HPDE6-E6E7 (cell line): ENCODE data around the gene EPB41L1.

Experiments
- DNase-seq: peaks from one replicate; pipeline ENCODE4 v3.0.0; 2011; ENCODE audit warnings: missing footprints; ENCODE audit errors: extremely low spot score

Gene EPB41L1

GRCh38 chr20:36154700-36155628, at the start of gene EPB41L1:
Gene EPB41L1, plus strand, starts transcription at chr20:36154740. Its CDS starts 19,038 bp downstream, at chr20:36173778.
- no peak for DNase-seq

GRCh38 chr20:36104856-36105255, 49.7 kb upstream of the EPB41L1 start:
- no peak for DNase-seq

GRCh38 chr20:36105711-36106226, 48.8 kb upstream of the EPB41L1 start:
- no peak for DNase-seq

- DNase-seq: no peak
Measured at GRCh38 chr20:36106606-36107005, 47.9 kb upstream of the EPB41L1 start.

GRCh38 chr20:36107881-36108280, 46.7 kb upstream of the EPB41L1 start:
- no peak for DNase-seq

GRCh38 chr20:36109251-36109947, 45.1 kb upstream of the EPB41L1 start:
- DNase-seq: no peak

- DNase-seq: no peak
Measured at GRCh38 chr20:36110994-36111393, 43.5 kb upstream of the EPB41L1 start.

GRCh38 chr20:36112112-36112511, 42.4 kb upstream of the EPB41L1 start:
- DNase-seq: no peak

GRCh38 chr20:36113036-36113435, 41.5 kb upstream of the EPB41L1 start:
- DNase-seq: no peak

GRCh38 chr20:36113566-36114250, 40.8 kb upstream of the EPB41L1 start:
- DNase-seq: no peak

- DNase-seq: no peak
Measured at GRCh38 chr20:36114707-36115106, 39.8 kb upstream of the EPB41L1 start.

GRCh38 chr20:36115925-36116324, 38.6 kb upstream of the EPB41L1 start:
- DNase-seq: no peak

GRCh38 chr20:36116807-36117441, 37.6 kb upstream of the EPB41L1 start:
- no peak for DNase-seq

GRCh38 chr20:36117638-36118037, 36.9 kb upstream of the EPB41L1 start:
- no peak for DNase-seq

- no peak for DNase-seq
Measured at GRCh38 chr20:36118371-36118770, 36.2 kb upstream of the EPB41L1 start.

- no peak for DNase-seq
Measured at GRCh38 chr20:36119537-36119936, 35.0 kb upstream of the EPB41L1 start.

- DNase-seq: no peak
Measured at GRCh38 chr20:36120241-36120640, 34.3 kb upstream of the EPB41L1 start.

- no peak for DNase-seq
Measured at GRCh38 chr20:36120991-36121390, 33.5 kb upstream of the EPB41L1 start.

- DNase-seq: peak; percentile 99
Measured at GRCh38 chr20:36121981-36122930, 32.3 kb upstream of the EPB41L1 start.

GRCh38 chr20:36122931-36123288, 31.6 kb upstream of the EPB41L1 start:
- no peak for DNase-seq

GRCh38 chr20:36125097-36125496, 29.4 kb upstream of the EPB41L1 start:
- DNase-seq: no peak
